Neuronal stem cell (in vitro differentiated cells): ENCODE data around the gene TRIM9. TPM values are rescaled to one million over a fixed set of nuclear protein-coding genes. Genes with fewer than 3 reads are reported as not detected.

Experiments
- DNase-seq: peaks from one replicate; pipeline ENCODE4 v3.0.0-alpha.2; 2013; ENCODE audit warnings: low spot score
- H2AFZ ChIP-seq: one replicate; pipeline ENCODE4 v1.6.1; 2013; ENCODE audit warnings: mild to moderate bottlenecking, low read length, inconsistent platforms
- H2AK5ac ChIP-seq: 2 replicates; pipeline ENCODE4 v1.6.1; 2013; ENCODE audit warnings: low read depth, mild to moderate bottlenecking, inconsistent platforms, low read length, moderate library complexity, mixed read lengths
- H2BK120ac ChIP-seq: 2 replicates; pipeline ENCODE4 v1.6.1; 2013; ENCODE audit warnings: low read depth, mild to moderate bottlenecking, inconsistent platforms, low read length, moderate library complexity, mixed read lengths
- H2BK12ac ChIP-seq: one replicate; pipeline ENCODE4 v1.6.1; 2013; ENCODE audit warnings: low read length, inconsistent platforms
- H2BK15ac ChIP-seq: 2 replicates; pipeline ENCODE4 v1.6.1; 2013; ENCODE audit warnings: mild to moderate bottlenecking, low read length, inconsistent platforms, mixed read lengths
- H2BK5ac ChIP-seq: one replicate; pipeline ENCODE4 v1.6.1; 2013; ENCODE audit warnings: inconsistent platforms, mild to moderate bottlenecking, low read length, moderate library complexity
- H3K14ac ChIP-seq: one replicate; pipeline ENCODE4 v1.6.1; 2013; ENCODE audit warnings: low read length, inconsistent platforms
- H3K18ac ChIP-seq: 2 replicates; pipeline ENCODE4 v1.6.1; 2013; ENCODE audit warnings: low read length, inconsistent platforms
- H3K23ac ChIP-seq: 2 replicates; pipeline ENCODE4 v1.6.1; 2013; ENCODE audit warnings: low read depth, mild to moderate bottlenecking, mixed read lengths, low read length, inconsistent platforms; ENCODE audit not compliant: poor library complexity
- H3K27ac ChIP-seq: replicated peaks from 3 replicates; pipeline ENCODE4 v1.5.1; 2013; ENCODE audit warnings: low read length, inconsistent platforms
- H3K27me3 ChIP-seq, 3 experiments: 2 replicates each; pipeline ENCODE4 v1.6.1; 2013; ENCODE audit warnings: low read length in 3 of 3, mild to moderate bottlenecking in 2 of 3, inconsistent platforms in 1 of 3, low read depth in 1 of 3, mixed read lengths in 1 of 3, moderate library complexity in 1 of 3; ENCODE audit not compliant: control insufficient read depth in 3 of 3, insufficient read depth in 3 of 3
- H3K36me3 ChIP-seq, 2 donors: replicated peaks in 1 of 2; 2 replicates each; pipeline ENCODE4 v1.6.1; 2013; ENCODE audit warnings: low read length in 2 of 2; ENCODE audit not compliant: control insufficient read depth in 2 of 2, insufficient read depth in 2 of 2
- H3K4ac ChIP-seq: 2 replicates; pipeline ENCODE4 v1.6.1; 2013; ENCODE audit warnings: inconsistent platforms, mild to moderate bottlenecking, low read length, moderate library complexity
- H3K4me1 ChIP-seq, 2 donors: 1 replicate in 1 of 2; 2 replicates in 1 of 2; pipeline ENCODE4 v1.6.1; 2013; ENCODE audit warnings: low read length in 2 of 2, low read depth in 1 of 2; ENCODE audit not compliant: control insufficient read depth in 2 of 2, insufficient read depth in 1 of 2
- H3K4me2 ChIP-seq: one replicate; pipeline ENCODE4 v1.6.1; 2013; ENCODE audit warnings: mild to moderate bottlenecking, low read length, inconsistent platforms; ENCODE audit not compliant: insufficient read depth, poor library complexity, severe bottlenecking
- H3K4me3 ChIP-seq, 2 donors: 2 replicates each; pipeline ENCODE4 v1.5.1; 2013; ENCODE audit warnings: low read length in 2 of 2, mild to moderate bottlenecking in 2 of 2, inconsistent platforms in 1 of 2, moderate library complexity in 1 of 2
- H3K79me1 ChIP-seq: one replicate; pipeline ENCODE4 v1.6.1; 2013; ENCODE audit warnings: low read depth, mild to moderate bottlenecking, inconsistent platforms, low read length, moderate library complexity
- H3K9ac ChIP-seq: one replicate; pipeline ENCODE4 v1.6.1; 2013; ENCODE audit warnings: mild to moderate bottlenecking, low read depth, low read length, inconsistent platforms; ENCODE audit not compliant: poor library complexity
- H3K9me3 ChIP-seq, 2 donors: replicated peaks in 1 of 2; 2 replicates each; pipeline versions ENCODE3 to v1.6.1; 2013; ENCODE audit warnings: low read length in 2 of 2, mild to moderate bottlenecking in 2 of 2, inconsistent platforms in 1 of 2, low read depth in 1 of 2, mixed read lengths in 1 of 2, moderate library complexity in 1 of 2; ENCODE audit not compliant: control insufficient read depth in 2 of 2, insufficient read depth in 1 of 2
- H4K8ac ChIP-seq: one replicate; pipeline ENCODE4 v1.6.1; 2013; ENCODE audit warnings: low read depth, mild to moderate bottlenecking, inconsistent platforms, low read length, moderate library complexity
- H4K91ac ChIP-seq: one replicate; pipeline ENCODE4 v1.6.1; 2013; ENCODE audit warnings: low read length, low read depth, mild to moderate bottlenecking, inconsistent platforms; ENCODE audit not compliant: poor library complexity
- WGBS, 2 donors: extraction: QIAGEN DNeasy Blood & Tissue Kit; methylation state at CpG; one replicate each; pipeline ENCODE4 v1.1.7; 2013; ENCODE audit warnings: missing lambda C conversion rate in 2 of 2, mixed read lengths in 1 of 2; ENCODE audit not compliant: insufficient read length in 2 of 2, insufficient replicate concordance in 1 of 2; ENCODE audit errors: extremely low coverage in 2 of 2; 5-methylcytosine and 5-hydroxymethylcytosine counted together
- polyA plus RNA-seq, 2 experiments: library from polyadenylated mRNA; stranded (reverse); fragments of 200-250 nt; gene quantifications; one replicate each; pipeline ENCODE4 v1.2.3, GENCODE V29; 2013

TRIM9 gene
- polyA plus RNA-seq (2013, experiment 1 of 2): 1.6 TPM
- 1.6 TPM for polyA plus RNA-seq (2013, experiment 2 of 2)

DNA sequence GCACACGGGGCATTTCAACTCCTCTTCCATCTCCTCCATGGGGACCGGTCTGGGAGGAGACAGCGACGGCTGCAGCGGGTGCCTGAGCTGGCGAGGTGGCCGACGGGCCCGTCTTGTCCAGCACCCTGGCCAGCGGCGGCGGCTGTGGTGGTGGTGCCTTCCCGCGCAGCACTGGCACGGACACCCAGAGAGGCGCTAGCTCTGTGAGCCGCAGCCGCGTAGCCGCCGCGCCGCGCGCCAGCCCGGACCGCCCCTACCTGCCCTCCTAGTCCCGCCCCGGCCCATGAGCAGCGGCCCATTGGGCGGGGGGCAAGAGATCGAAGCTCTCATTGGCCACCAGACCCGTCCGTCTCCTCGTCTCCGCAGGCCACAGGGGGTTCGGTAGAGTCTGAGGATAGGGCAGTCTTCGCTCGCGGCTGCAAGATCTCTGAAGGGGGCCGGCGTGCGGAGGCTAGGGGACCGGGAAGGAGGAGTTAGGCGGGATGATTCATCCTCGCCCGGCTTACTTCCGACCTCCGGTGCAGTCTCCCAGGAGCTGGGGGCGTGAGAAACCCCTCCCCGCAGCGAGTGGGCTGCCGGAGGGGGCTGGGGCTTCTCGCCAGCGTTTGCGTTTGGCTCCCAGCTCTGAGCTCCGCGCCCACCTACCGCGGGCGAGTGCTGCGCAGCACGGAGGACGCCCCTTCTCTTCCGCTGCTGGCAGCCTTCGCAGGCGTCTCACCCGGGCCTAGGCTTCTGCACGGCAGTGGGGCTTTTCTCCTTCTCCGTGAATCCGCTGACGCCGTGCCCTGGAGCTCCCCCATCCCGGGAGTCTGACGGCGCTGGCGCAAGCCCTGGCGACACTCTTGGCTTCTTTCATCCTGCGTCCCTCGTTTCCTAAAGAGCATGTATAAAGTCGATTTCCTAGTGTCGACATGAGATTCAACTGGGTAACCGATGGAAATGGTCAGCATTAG is at the start of gene TRIM9:
Gene TRIM9, minus strand, starts transcription at position 205 of the 953 bp plus-strand sequence. Its CDS starts 166 bp downstream, at position 39.
- Histone ChIP-seq H4K91ac (no peak within 1 kb of the TSS), H3K9me3 (no peaks in the 10 kb centered on the region), H2BK15ac (peak within 1 kb of the TSS; percentile 58), H3K79me1 (no peaks in the 10 kb centered on the region), H3K27ac (peak within 1 kb of the TSS; percentile 85), H3K4me1 (peaks cover 9 to 10% of the 10 kb centered on the region in 2 donors), H2BK12ac (no peak within 1 kb of the TSS), H2AK5ac (peak within 1 kb of the TSS; percentile 37), H3K4ac (no peak within 1 kb of the TSS), H3K4me2 (peak within 1 kb of the TSS; percentile 97), H3K36me3 (no peaks in the 10 kb centered on the region), H4K8ac (no peak within 1 kb of the TSS), H3K4me3 (peak within 1 kb of the TSS; percentile 80 to 92), H2BK120ac (no peak within 1 kb of the TSS), H3K14ac (peak within 1 kb of the TSS; percentile 98), H3K18ac (peak within 1 kb of the TSS; percentile 95), H3K9ac (peak within 1 kb of the TSS; percentile 81), H2AFZ (peak within 1 kb of the TSS; percentile 93), H2BK5ac (peak within 1 kb of the TSS; percentile 24), H3K27me3 (peaks cover 0 to 20% (median 6%) of the 10 kb centered on the region in 3 experiments), H3K23ac (peak within 1 kb of the TSS; percentile 80)
- peak; percentile 98 for DNase-seq
- no CpG with 5 or more reads among the region's 83 CpGs for WGBS, 2 donors

DNA sequence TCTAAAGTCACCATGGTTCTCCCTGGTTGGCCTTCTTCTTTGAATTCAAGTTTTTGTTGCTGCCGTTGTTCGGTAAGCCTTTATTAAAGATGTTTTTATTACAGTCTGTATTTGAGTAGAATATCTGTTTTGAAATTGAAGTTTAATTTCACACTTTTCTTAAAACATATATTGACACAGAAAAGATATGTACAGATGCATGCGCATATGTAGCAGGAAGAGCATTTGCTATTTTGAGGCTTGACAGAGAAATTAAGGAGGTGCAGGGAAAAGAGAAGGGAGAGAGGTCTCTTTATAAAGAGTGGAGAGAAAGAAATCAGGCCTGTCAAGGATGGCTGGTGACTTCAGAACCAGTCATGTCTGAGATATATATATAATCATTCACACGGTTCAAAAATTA is 46.0 kb upstream of the TRIM9 start:
- Histone ChIP-seq H3K4me2 (no peak overlapping the region), H2BK5ac (no peak overlapping the region), H3K14ac (no peak overlapping the region), H3K27me3 (no peaks in the 10 kb centered on the region), H3K36me3 (peaks cover 0 to 1% of the 10 kb centered on the region in 2 donors), H3K23ac (no peak overlapping the region), H3K9me3 (peaks cover 2 to 3% of the 10 kb centered on the region in 2 donors), H2BK120ac (no peak overlapping the region), H3K18ac (no peak overlapping the region), H3K4me1 (peaks cover 9 to 12% of the 10 kb centered on the region in 2 donors), H3K79me1 (no peaks in the 10 kb centered on the region), H3K9ac (no peak overlapping the region), H3K27ac (no peak overlapping the region), H4K91ac (no peak overlapping the region), H3K4ac (no peak overlapping the region), H4K8ac (no peak overlapping the region), H2AK5ac (no peak overlapping the region), H2BK15ac (no peak overlapping the region), H2BK12ac (no peak overlapping the region), H3K4me3 (no peak overlapping the region), H2AFZ (no peak overlapping the region)
- DNase-seq: no peak
- no CpG with 5 or more reads among the region's 4 CpGs for WGBS, 2 donors

DNA sequence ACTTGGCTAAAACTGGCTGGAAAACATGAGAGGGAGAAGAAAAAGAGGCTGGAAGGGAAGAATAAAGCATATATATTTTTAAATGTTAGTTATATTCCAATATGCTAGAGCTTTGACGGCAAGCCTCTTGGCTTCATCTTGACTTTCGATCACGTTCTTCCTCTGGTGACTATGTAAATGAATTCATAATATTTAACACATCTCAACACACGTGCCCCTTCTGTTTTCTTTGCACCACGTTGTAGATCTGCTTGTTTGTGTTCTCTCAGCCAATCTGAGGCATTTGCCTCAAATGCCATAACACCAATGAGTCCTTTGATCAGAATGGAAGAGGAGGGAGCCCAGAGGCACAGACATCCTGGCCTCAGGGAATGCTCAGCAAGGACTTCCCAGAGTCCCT is 45.4 kb upstream of the TRIM9 start:
- Histone ChIP-seq H2BK120ac (no peak overlapping the region), H3K27me3 (no peaks in the 10 kb centered on the region), H2BK12ac (no peak overlapping the region), H4K8ac (no peak overlapping the region), H3K36me3 (peaks cover 0 to 1% of the 10 kb centered on the region in 2 donors), H3K4me3 (no peak overlapping the region), H3K18ac (no peak overlapping the region), H3K4me2 (no peak overlapping the region), H2BK15ac (no peak overlapping the region), H3K4me1 (peaks cover 9 to 12% of the 10 kb centered on the region in 2 donors), H2AFZ (no peak overlapping the region), H3K23ac (no peak overlapping the region), H3K79me1 (no peaks in the 10 kb centered on the region), H3K9ac (no peak overlapping the region), H3K14ac (no peak overlapping the region), H3K4ac (no peak overlapping the region), H3K9me3 (peaks cover 2 to 3% of the 10 kb centered on the region in 2 donors), H3K27ac (no peak overlapping the region), H2BK5ac (no peak overlapping the region), H2AK5ac (no peak overlapping the region), H4K91ac (no peak overlapping the region)
- DNase-seq: no peak
- no CpG with 5 or more reads among the region's 5 CpGs for WGBS, 2 donors

DNA sequence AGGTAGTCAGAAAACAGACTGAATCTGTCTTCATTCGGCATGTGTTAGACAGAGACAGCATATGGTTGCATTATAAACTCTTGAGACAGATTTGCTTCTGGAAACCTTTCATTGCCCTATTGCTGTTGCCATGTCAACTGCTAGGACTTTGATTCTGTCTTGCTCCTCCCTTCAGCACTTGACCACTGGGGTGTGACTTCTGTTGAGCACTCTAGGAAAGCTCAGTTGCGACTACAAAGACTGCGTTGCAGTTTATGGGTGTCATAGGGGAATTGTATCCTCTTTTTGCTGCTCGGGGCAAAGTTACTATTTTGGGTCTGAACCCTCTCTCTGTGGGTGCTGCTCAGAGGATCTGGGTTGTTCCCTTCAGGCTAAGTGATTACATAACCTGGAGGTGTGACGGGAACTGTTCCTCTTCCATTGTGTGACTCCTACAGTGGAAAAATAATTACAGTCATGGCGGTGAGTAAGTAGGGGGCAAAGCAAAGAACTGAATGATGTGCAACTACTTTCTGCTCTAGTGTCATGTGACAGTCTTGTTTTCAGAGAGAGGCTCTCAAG is 44.3 kb upstream of the TRIM9 start:
- H3K4ac ChIP-seq: no peak overlapping the region
- no peak overlapping the region for H3K9ac ChIP-seq
- no peak overlapping the region for H4K91ac ChIP-seq
- H2AFZ ChIP-seq: peak overlapping the region; percentile 53
- no peak overlapping the region for H2BK5ac ChIP-seq
- H3K27me3 ChIP-seq: no peaks in the 10 kb centered on the region
- no peak overlapping the region for H2BK120ac ChIP-seq
- H3K9me3 ChIP-seq: peaks cover 2 to 3% of the 10 kb centered on the region in 2 donors
- peaks cover 9 to 12% of the 10 kb centered on the region in 2 donors for H3K4me1 ChIP-seq
- no peak overlapping the region for H2AK5ac ChIP-seq
- DNase-seq: no peak
- no peak overlapping the region for H3K4me2 ChIP-seq
- peaks cover 0 to 1% of the 10 kb centered on the region in 2 donors for H3K36me3 ChIP-seq
- no CpG with 5 or more reads among the region's 6 CpGs for WGBS, 2 donors
- no peak overlapping the region for H3K4me3 ChIP-seq
- H3K18ac ChIP-seq: no peak overlapping the region
- no peak overlapping the region for H3K14ac ChIP-seq
- H3K79me1 ChIP-seq: no peaks in the 10 kb centered on the region
- H3K27ac ChIP-seq: peak overlapping the region; percentile 8
- no peak overlapping the region for H2BK15ac ChIP-seq
- H2BK12ac ChIP-seq: no peak overlapping the region
- no peak overlapping the region for H3K23ac ChIP-seq
- no peak overlapping the region for H4K8ac ChIP-seq
